HCT116 (cell line): ENCODE data around the gene PIBF1. TPM values are rescaled to one million over a fixed set of nuclear protein-coding genes. Genes with fewer than 3 reads are reported as not detected.

Experiments
- ATAC-seq: fragments of 200-7000 bp; cut with Tn5 transposase; 2 replicates; pipeline ENCODE4 v1.9.1; 2020; ENCODE audit warnings: mild to moderate bottlenecking, moderate library complexity
- BruUV-seq: library from RNA; stranded (reverse); fragments of 400-500 nt; replicated peaks from 2 replicates; lab custom pipeline; 2021; lab: Mats Ljungman, UMichigan
- CTCF ChIA-PET: fragments of 300-600 bp; sonication (Branson Sonifier 250); formaldehyde crosslinking; loops from one replicate; lab custom pipeline; 2021; ENCODE audit warnings: antibody characterized with exemption; lab: Charles Lee
- POLR2A ChIA-PET: fragments of 300-600, 350-600 bp; sonication (Branson Sonifier 250); formaldehyde crosslinking; loops from one replicate; lab custom pipeline; 2021; ENCODE audit warnings: antibody characterized with exemption; lab: Charles Lee
- RAD21 ChIA-PET, 2 experiments: fragments of 300-600 bp; sonication (Branson Sonifier 250); formaldehyde crosslinking; loops; one replicate each; lab custom pipeline; 2023; ENCODE audit warnings: low total read pairs in 2 of 2; ENCODE audit not compliant: uncharacterized antibody in 2 of 2, unreplicated experiment in 2 of 2, low non-redundant PET in 1 of 2; lab: Charles Lee
- DNase-seq: peaks from one replicate; pipeline ENCODE4 v3.0.0-alpha.2; 2010; ENCODE audit warnings: low read depth, low spot score
- H2AFZ ChIP-seq: fragments of 200-600 bp; shearing (Covaris generic), sonication (generic); 2 replicates; pipeline ENCODE4 v1.6.1; 2017; ENCODE audit warnings: low read depth, mixed run types, mixed read lengths, antibody characterized with exemption, low read length; ENCODE audit not compliant: poor library complexity, severe bottlenecking
- H3K27ac ChIP-seq: 2 replicates; pipeline ENCODE4 v1.5.1; 2012; ENCODE audit warnings: low read depth, low read length
- H3K27me3 ChIP-seq: fragments of 200-600 bp; sonication (generic); 2 replicates; pipeline ENCODE4 v1.6.1; 2016; ENCODE audit warnings: mixed run types, low read length, mixed read lengths; ENCODE audit not compliant: insufficient read depth
- H3K36me3 ChIP-seq, 2 experiments: fragments of 200-500 bp in 1 of 2; fragments of 200-600 bp in 1 of 2; sonication (Bioruptor generic) in 1 of 2; sonication (generic) in 1 of 2; 2 replicates each; pipeline versions ENCODE4 v1.5.1 to v1.6.1; 2014 to 2016; ENCODE audit warnings: low read length in 2 of 2, inconsistent platforms in 1 of 2, mixed read lengths in 1 of 2, mixed run types in 1 of 2; ENCODE audit not compliant: insufficient read depth in 2 of 2, control insufficient read depth in 1 of 2
- H3K4me1 ChIP-seq, 2 experiments: fragments of 200-600 bp in 1 of 2; sonication (generic) in 1 of 2; 2 replicates each; pipeline versions ENCODE4 v1.5.1 to v1.6.1; 2012 to 2017; ENCODE audit warnings: low read length in 2 of 2, inconsistent platforms in 1 of 2, mild to moderate bottlenecking in 1 of 2, mixed read lengths in 1 of 2, mixed run types in 1 of 2, moderate library complexity in 1 of 2; ENCODE audit not compliant: insufficient read depth in 2 of 2, control insufficient read depth in 1 of 2
- H3K4me2 ChIP-seq: fragments of 200-600 bp; sonication (generic); 2 replicates; pipeline ENCODE4 v1.6.1; 2017; ENCODE audit warnings: mixed run types, low read length, mixed read lengths
- H3K4me3 ChIP-seq, 2 experiments: fragments of 200-600 bp in 1 of 2; sonication (generic) in 1 of 2; replicated peaks in 1 of 2; 2 replicates each; pipeline ENCODE4 v1.5.1; 2011 to 2016; ENCODE audit warnings: low read length in 2 of 2, control low read depth in 1 of 2, low read depth in 1 of 2, mild to moderate bottlenecking in 1 of 2, mixed read lengths in 1 of 2, mixed run types in 1 of 2
- H3K79me2 ChIP-seq: fragments of 200-600 bp; sonication (generic); 2 replicates; pipeline ENCODE4 v1.6.1; 2017; ENCODE audit warnings: mild to moderate bottlenecking, mixed run types, low read length, moderate library complexity, mixed read lengths; ENCODE audit not compliant: insufficient read depth
- H3K9ac ChIP-seq: fragments of 200-600 bp; sonication (generic); 2 replicates; pipeline ENCODE4 v1.6.1; 2016; ENCODE audit warnings: low read length, mixed read lengths
- H3K9me2 ChIP-seq: fragments of 200-600 bp; sonication (generic), shearing (Covaris generic); 2 replicates; pipeline ENCODE4 v1.6.1; 2017; ENCODE audit warnings: mixed run types, mild to moderate bottlenecking, moderate library complexity; ENCODE audit not compliant: insufficient read depth
- H3K9me3 ChIP-seq, 2 experiments: fragments of 200-500 bp in 1 of 2; fragments of 200-600 bp in 1 of 2; sonication (Bioruptor generic) in 1 of 2; sonication (generic) in 1 of 2; 2 replicates each; pipeline ENCODE4 v1.6.1; 2014 to 2017; ENCODE audit warnings: low read length in 2 of 2, mixed read lengths in 2 of 2, inconsistent platforms in 1 of 2, low read depth in 1 of 2, mild to moderate bottlenecking in 1 of 2, mixed run types in 1 of 2, moderate library complexity in 1 of 2; ENCODE audit not compliant: control insufficient read depth in 1 of 2, insufficient read depth in 1 of 2
- H4K20me1 ChIP-seq: fragments of 200-600 bp; sonication (generic), shearing (Covaris generic); 2 replicates; pipeline ENCODE4 v1.6.1; 2017; ENCODE audit warnings: mixed run types, mild to moderate bottlenecking, moderate library complexity; ENCODE audit not compliant: insufficient read depth
- EGR1 ChIP-seq: IDR thresholded peaks from 2 replicates; pipeline ENCODE4 v1.6.1; 2012; ENCODE audit warnings: low read depth
- SIN3A ChIP-seq: IDR thresholded peaks from 2 replicates; pipeline ENCODE4 v1.6.1; 2012; ENCODE audit warnings: low read depth
- intact Hi-C: fragments of 100-400 bp; cut with micrococcal nuclease; formaldehyde crosslinking; loops from 2 replicates; pipeline ENCODE4 v1.10.0; 2022
- total RNA-seq: library from RNA; stranded (reverse); gene quantifications from one replicate; pipeline ENCODE4 v1.2.1, GENCODE V29; 2021; ENCODE audit not compliant: unreplicated experiment
- TF ChIP-seq, protein P1 (sequence below): IDR thresholded peaks from 2 replicates; pipeline ENCODE4 v1.6.1; 2012; ENCODE audit warnings: low read depth

PIBF1 gene
- total RNA-seq, 1 experiment from 2014 or later, result 21.1 TPM

DNA sequence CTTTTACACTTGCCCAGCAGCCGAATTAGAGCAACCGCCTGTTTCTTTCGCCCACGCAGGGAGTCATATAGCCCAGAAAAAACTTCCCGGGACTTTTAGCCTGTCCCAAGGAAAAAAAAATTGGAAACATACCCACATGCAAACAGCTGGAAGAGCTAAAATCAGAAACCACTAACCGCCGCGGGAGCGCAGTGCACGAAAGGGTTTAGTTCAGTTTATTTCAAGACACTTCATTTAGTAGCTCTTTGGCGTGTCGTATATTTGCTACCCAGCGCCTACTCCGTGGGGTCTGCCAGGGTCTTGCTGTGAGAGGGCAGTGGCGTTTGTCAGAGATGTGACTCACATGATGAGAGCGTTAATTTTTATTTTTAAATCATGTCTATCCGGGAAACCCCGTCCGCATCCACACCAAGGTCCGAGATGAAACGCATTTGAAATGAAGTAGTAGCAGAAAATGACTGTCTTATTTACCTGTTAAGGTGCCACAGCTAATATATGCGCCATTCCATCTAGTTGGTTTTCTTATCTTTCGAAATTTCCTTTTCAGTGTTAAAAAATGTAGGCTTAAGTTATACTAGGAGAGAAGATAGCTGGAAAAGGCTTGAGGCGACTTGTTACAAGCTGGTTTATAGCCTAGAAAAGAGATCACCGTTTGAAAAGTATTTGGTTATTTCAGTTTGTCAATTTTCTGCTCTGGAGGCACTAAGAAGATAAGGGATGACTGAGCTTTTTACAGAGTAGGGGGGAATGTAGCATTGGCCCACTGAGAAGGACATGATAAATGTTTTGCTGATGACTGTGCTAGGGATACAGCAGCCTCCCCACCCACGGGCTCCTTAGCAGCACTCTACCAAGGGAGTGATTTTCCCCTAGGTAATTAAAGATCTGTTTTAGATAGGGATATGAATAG is 278.6 kb downstream of the PIBF1 start:
- intact Hi-C loops, result loop anchor here (10.0 kb wide), 1 partner anchor 484 kb away; no protein-coding TSS in a partner anchor
- Histone ChIP-seq H3K9me2 (no peaks in the 10 kb centered on the region), H3K27ac (peak overlapping the region; percentile 83), H3K4me2 (peak overlapping the region; percentile 90), H2AFZ (no peak overlapping the region), H3K4me1 (peaks cover 33 to 55% of the 10 kb centered on the region in 2 experiments), H3K9me3 (no peaks in the 10 kb centered on the region), H3K27me3 (no peaks in the 10 kb centered on the region), H3K4me3 (peak overlapping the region; percentile 75 to 86), H3K9ac (peak overlapping the region; percentile 80), H4K20me1 (peaks cover 4% of the 10 kb centered on the region; the same call in 1 of the 2 replicates), H3K79me2 (peaks cover 64% of the 10 kb centered on the region), H3K36me3 (peaks cover 11 to 30% of the 10 kb centered on the region in 2 experiments)
- ChIA-PET POLR2A (interaction anchor here (0.6 to 0.7 kb wide), 2 partner anchors 78 to 108 kb away, joined by 4 read pairs; no protein-coding TSS in a partner anchor), RAD21 (no interaction called here), CTCF (interaction anchor here (0.9 to 1.2 kb wide), 2 partner anchors 221 to 356 kb away, joined by 3 read pairs; no protein-coding TSS in a partner anchor)
- TF ChIP-seq EGR1, result peak; percentile 39; the same call in 1 of the 2 replicates
- no peak for TF ChIP-seq SIN3A
- no peak for ATAC-seq
- BruUV-seq, result TSS peak; percentile 40
- no peak for DNase-seq

DNA sequence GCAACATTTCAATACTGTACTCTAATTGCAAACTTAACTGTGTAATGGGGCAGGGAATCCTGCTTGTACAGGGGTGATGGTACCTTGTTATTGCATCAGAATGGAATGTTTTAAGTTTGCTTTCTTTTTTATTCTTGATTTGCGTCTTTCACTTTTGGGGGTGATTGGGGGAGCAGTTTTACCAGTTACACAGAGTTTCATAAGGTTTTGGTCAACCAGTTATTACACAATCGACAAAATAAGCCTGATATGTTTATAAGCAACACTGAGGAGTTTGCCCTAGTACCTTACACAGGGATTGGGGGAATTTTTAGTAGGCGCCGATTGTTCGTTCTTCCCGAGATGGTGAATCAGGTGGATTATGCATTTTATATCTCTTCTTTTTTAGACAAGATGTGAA is 279.5 kb downstream of the PIBF1 start:
- Histone ChIP-seq H2AFZ (no peak overlapping the region), H3K36me3 (peaks cover 16 to 34% of the 10 kb centered on the region in 2 experiments), H3K4me1 (peaks cover 36 to 52% of the 10 kb centered on the region in 2 experiments), H3K9ac (peak overlapping the region; percentile 80; the same call in 1 of the 2 replicates), H3K9me2 (no peaks in the 10 kb centered on the region), H3K9me3 (no peaks in the 10 kb centered on the region), H3K27ac (peak overlapping the region; percentile 83; the same call in 1 of the 2 replicates), H3K4me3 (peak overlapping the region in 1 of 2 experiments; percentile 75; a peak in 1 of 4 replicates), H4K20me1 (peaks cover 4% of the 10 kb centered on the region; the same call in 1 of the 2 replicates), H3K27me3 (no peaks in the 10 kb centered on the region), H3K4me2 (peak overlapping the region; percentile 90), H3K79me2 (peaks cover 74% of the 10 kb centered on the region)
- no peak for DNase-seq
- intact Hi-C loops, result loop anchor here (10.0 kb wide), 1 partner anchor 483 kb away; no protein-coding TSS in a partner anchor
- CTCF ChIA-PET, result no interaction called here
- no peak for ATAC-seq
- TF ChIP-seq, protein P1, sequence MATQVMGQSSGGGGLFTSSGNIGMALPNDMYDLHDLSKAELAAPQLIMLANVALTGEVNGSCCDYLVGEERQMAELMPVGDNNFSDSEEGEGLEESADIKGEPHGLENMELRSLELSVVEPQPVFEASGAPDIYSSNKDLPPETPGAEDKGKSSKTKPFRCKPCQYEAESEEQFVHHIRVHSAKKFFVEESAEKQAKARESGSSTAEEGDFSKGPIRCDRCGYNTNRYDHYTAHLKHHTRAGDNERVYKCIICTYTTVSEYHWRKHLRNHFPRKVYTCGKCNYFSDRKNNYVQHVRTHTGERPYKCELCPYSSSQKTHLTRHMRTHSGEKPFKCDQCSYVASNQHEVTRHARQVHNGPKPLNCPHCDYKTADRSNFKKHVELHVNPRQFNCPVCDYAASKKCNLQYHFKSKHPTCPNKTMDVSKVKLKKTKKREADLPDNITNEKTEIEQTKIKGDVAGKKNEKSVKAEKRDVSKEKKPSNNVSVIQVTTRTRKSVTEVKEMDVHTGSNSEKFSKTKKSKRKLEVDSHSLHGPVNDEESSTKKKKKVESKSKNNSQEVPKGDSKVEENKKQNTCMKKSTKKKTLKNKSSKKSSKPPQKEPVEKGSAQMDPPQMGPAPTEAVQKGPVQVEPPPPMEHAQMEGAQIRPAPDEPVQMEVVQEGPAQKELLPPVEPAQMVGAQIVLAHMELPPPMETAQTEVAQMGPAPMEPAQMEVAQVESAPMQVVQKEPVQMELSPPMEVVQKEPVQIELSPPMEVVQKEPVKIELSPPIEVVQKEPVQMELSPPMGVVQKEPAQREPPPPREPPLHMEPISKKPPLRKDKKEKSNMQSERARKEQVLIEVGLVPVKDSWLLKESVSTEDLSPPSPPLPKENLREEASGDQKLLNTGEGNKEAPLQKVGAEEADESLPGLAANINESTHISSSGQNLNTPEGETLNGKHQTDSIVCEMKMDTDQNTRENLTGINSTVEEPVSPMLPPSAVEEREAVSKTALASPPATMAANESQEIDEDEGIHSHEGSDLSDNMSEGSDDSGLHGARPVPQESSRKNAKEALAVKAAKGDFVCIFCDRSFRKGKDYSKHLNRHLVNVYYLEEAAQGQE, result no peak
- RAD21 ChIA-PET, result no interaction called here
- POLR2A ChIA-PET, result no interaction called here
- no TSS peak for BruUV-seq
